HepG2 (cell line): ENCODE results near the gene RHOT2. TPM values are rescaled to one million over a fixed set of nuclear protein-coding genes. Genes with fewer than 3 reads are reported as not detected.
A peak's percentile ranks its signal among the peaks of the same experiment; 100 is the strongest.

Source experiments
- ATF6 ChIP-seq: sonication (generic); formaldehyde crosslinking; conservative IDR thresholded peaks from 2 replicates; pipeline ENCODE4 v1.4.0; 2020; ENCODE audit warnings: missing genetic modification reagents
- CENPX ChIP-seq: sonication (generic); formaldehyde crosslinking; IDR thresholded peaks from 2 replicates; pipeline ENCODE4 v1.9.0; 2021; ENCODE audit warnings: mild to moderate bottlenecking, missing genetic modification reagents, moderate library complexity
- ELF3 ChIP-seq: IDR thresholded peaks from 2 replicates; pipeline ENCODE4 v1.6.1; 2016; ENCODE audit warnings: missing genetic modification reagents, missing compliant biosample characterization
- ELF4 ChIP-seq: sonication (generic); formaldehyde crosslinking; IDR thresholded peaks from 2 replicates; pipeline ENCODE4 v1.5.0; 2020; ENCODE audit warnings: missing genetic modification reagents, mild to moderate bottlenecking, moderate library complexity, borderline replicate concordance
- ETV6 ChIP-seq: sonication (generic); formaldehyde crosslinking; conservative IDR thresholded peaks from 2 replicates; pipeline ENCODE4 v1.4.0; 2020; ENCODE audit warnings: missing genetic modification reagents
- GZF1 ChIP-seq: sonication (generic); formaldehyde crosslinking; IDR thresholded peaks from 2 replicates; pipeline ENCODE4 v1.5.1; 2020; ENCODE audit warnings: mild to moderate bottlenecking, missing genetic modification reagents
- KAT7 ChIP-seq: IDR thresholded peaks from 2 replicates; pipeline ENCODE4 v1.6.1; 2018; ENCODE audit warnings: borderline replicate concordance, missing compliant biosample characterization
- MLLT10 ChIP-seq: sonication (generic); formaldehyde crosslinking; IDR thresholded peaks from 2 replicates; pipeline ENCODE4 v1.4.0; 2020; ENCODE audit warnings: missing genetic modification reagents
- MZF1 ChIP-seq: sonication (generic); formaldehyde crosslinking; IDR thresholded peaks from 2 replicates; pipeline ENCODE4 v1.8.1; 2023; ENCODE audit warnings: mild to moderate bottlenecking, missing genetic modification reagents, borderline replicate concordance
- RBFOX2 ChIP-seq: fragments of 200-400 bp; formaldehyde crosslinking; IDR thresholded peaks from 2 replicates; pipeline ENCODE4 v1.6.1; 2017; ENCODE audit warnings: low read depth, mild to moderate bottlenecking, low read length
- SIN3B ChIP-seq: fragments of 150-350 bp; IDR thresholded peaks from 2 replicates; pipeline ENCODE4 v1.6.1; 2014; ENCODE audit warnings: low read length
- SMARCC2 ChIP-seq: fragments of 450-650 bp; IDR thresholded peaks from 2 replicates; pipeline ENCODE4 v1.6.1; 2017; ENCODE audit warnings: antibody characterized with exemption, mild to moderate bottlenecking
- SP4 ChIP-seq: sonication (generic); formaldehyde crosslinking; IDR thresholded peaks from 2 replicates; pipeline ENCODE4 v1.8.1; 2023; ENCODE audit warnings: mild to moderate bottlenecking, missing genetic modification reagents
- TCF7 ChIP-seq: sonication (generic); IDR thresholded peaks from 2 replicates; pipeline ENCODE4 v1.6.1; 2016; ENCODE audit warnings: antibody characterized with exemption, low read depth
- THAP9 ChIP-seq: sonication (generic); formaldehyde crosslinking; IDR thresholded peaks from 2 replicates; pipeline ENCODE4; 2020; ENCODE audit warnings: missing genetic modification reagents, mild to moderate bottlenecking, borderline replicate concordance
- U2AF1 ChIP-seq: fragments of 200-400 bp; formaldehyde crosslinking; optimal IDR thresholded peaks from 2 replicates; pipeline ENCODE3; 2017; ENCODE audit warnings: mild to moderate bottlenecking, low read depth, low read length
- ZMYM2 ChIP-seq: sonication (generic); formaldehyde crosslinking; IDR thresholded peaks from 2 replicates; pipeline ENCODE4 v1.8.0; 2022; ENCODE audit warnings: mild to moderate bottlenecking, missing genetic modification reagents
- ZNF234 ChIP-seq: sonication (generic); formaldehyde crosslinking; conservative IDR thresholded peaks from 2 replicates; pipeline ENCODE4 v1.5.1; 2020; ENCODE audit warnings: mild to moderate bottlenecking, missing genetic modification reagents
- ZNF432 ChIP-seq: sonication (generic); formaldehyde crosslinking; IDR thresholded peaks from 2 replicates; pipeline ENCODE4 v1.5.0; 2020; ENCODE audit warnings: missing genetic modification reagents, mild to moderate bottlenecking, borderline replicate concordance
- ZNF512 ChIP-seq: sonication (generic); formaldehyde crosslinking; IDR thresholded peaks from 2 replicates; pipeline ENCODE4 v1.4.0; 2020; ENCODE audit warnings: mild to moderate bottlenecking, missing genetic modification reagents
- ZNF564 ChIP-seq: sonication (generic); formaldehyde crosslinking; IDR thresholded peaks from 2 replicates; pipeline ENCODE4 v1.8.1; 2023; ENCODE audit warnings: mild to moderate bottlenecking, missing genetic modification reagents
- ZNF670 ChIP-seq: sonication (generic); formaldehyde crosslinking; IDR thresholded peaks from 2 replicates; pipeline ENCODE4 v1.8.0; 2022; ENCODE audit warnings: mild to moderate bottlenecking, missing genetic modification reagents, borderline replicate concordance
- ZNF709 ChIP-seq: sonication (generic); formaldehyde crosslinking; IDR thresholded peaks from 2 replicates; pipeline ENCODE4 v1.5.0; 2020; ENCODE audit warnings: mild to moderate bottlenecking, missing genetic modification reagents
- ZNF720 ChIP-seq: sonication (generic); formaldehyde crosslinking; IDR thresholded peaks from 2 replicates; pipeline ENCODE4 v1.4.0; 2020; ENCODE audit warnings: missing genetic modification reagents
- ZNF782 ChIP-seq: sonication (generic); formaldehyde crosslinking; IDR thresholded peaks from 2 replicates; pipeline ENCODE4 v1.4.0; 2020; ENCODE audit warnings: missing genetic modification reagents, mild to moderate bottlenecking, borderline replicate concordance
- polyA plus RNA-seq, 8 experiments: library from polyadenylated mRNA; depleted of rRNA in 3 of 8; stranded (reverse) in 7 of 8; unstranded in 1 of 8; fragments of >200 nt; fragmentation: Illumina TruSeq in 4 of 8; extraction: Trizol in 4 of 8; gene quantifications; 2 replicates each; pipeline versions ENCODE4 v1.2.1 to v1.2.3, GENCODE V29; 2011 to 2016; ENCODE audit warnings: low read depth in 4 of 8, missing spikeins in 1 of 8, mixed read lengths in 1 of 8; ENCODE audit not compliant: insufficient read depth in 1 of 8
- total RNA-seq, 5 experiments: library from RNA; depleted of rRNA; stranded (reverse); fragments of >200 nt; fragmentation: Illumina TruSeq; extraction: Trizol; gene quantifications; 2 replicates each; pipeline ENCODE4 v1.2.3, GENCODE V29; 2016; ENCODE audit warnings: low read depth in 1 of 5

The RHOT2 gene
- total and polyA plus RNA-seq, 2 of the 13 experiments (the other 11 are each of a cell fraction or from before 2014, with no cell fraction given) = 63.6 to 76.9 TPM

GRCh38 chr16:714558-715476 is 46.9 kb downstream of the RHOT2 start, which contains the start of gene METRN (continued):
- TF ChIP-seq ATF6 (CRISPR knock-in tag) = no peak
- no peak for TF ChIP-seq ELF4 (CRISPR knock-in tag)
- TF ChIP-seq ZNF670 (CRISPR knock-in tag) = no peak
- TF ChIP-seq RBFOX2 = no peak
- TF ChIP-seq ELF3 (CRISPR knock-in tag) = no peak
- TF ChIP-seq MZF1 = no peak
- TF ChIP-seq GZF1 = peak; percentile 81; the same call in 1 of the 2 replicates
- no peak for TF ChIP-seq CENPX (CRISPR knock-in tag)
- TF ChIP-seq ZNF720 (CRISPR knock-in tag) = no peak
- TF ChIP-seq ZNF432 (CRISPR knock-in tag) = no peak
- TF ChIP-seq SP4 = peak; percentile 79
- no peak for TF ChIP-seq MLLT10
- TF ChIP-seq ZNF782 (CRISPR knock-in tag) = 0 out of 2 replicates have a peak, but pooled peaks have one; percentile 37
- no peak for TF ChIP-seq ZNF512 (CRISPR knock-in tag)
- TF ChIP-seq THAP9 (CRISPR knock-in tag) = 0 out of 2 replicates have a peak, but pooled peaks have one; percentile 31
- TF ChIP-seq ZNF709 (CRISPR knock-in tag) = no peak
- TF ChIP-seq SIN3B = no peak
- TF ChIP-seq U2AF1 = no peak
- TF ChIP-seq ZNF234 = no peak
- TF ChIP-seq ETV6 (CRISPR knock-in tag) = no peak
- no peak for TF ChIP-seq ZMYM2 (CRISPR knock-in tag)
- no peak for TF ChIP-seq SMARCC2
- TF ChIP-seq ZNF564 (CRISPR knock-in tag) = 0 out of 2 replicates have a peak, but pooled peaks have one; percentile 48
- TF ChIP-seq TCF7 = no peak
- TF ChIP-seq KAT7 = no peak; the same call in 1 of the 2 replicates
